HAP-1 (cell line): ENCODE results near the gene SPOCK2.

Experiments
- DNase-seq, 2 experiments: peaks; one replicate each; pipeline ENCODE4 v3.0.0-alpha.2; 2016 to 2020; ENCODE audit warnings: low spot score in 2 of 2
- H3K27me3 ChIP-seq: fragments of 250-450 bp; sonication (Bioruptor Pico); 2 replicates; pipeline ENCODE4 v1.5.1; 2020; ENCODE audit warnings: low read depth, mild to moderate bottlenecking, moderate library complexity
- H3K36me3 ChIP-seq: fragments of 250-450 bp; sonication (Bioruptor Pico); replicated peaks from 2 replicates; pipeline ENCODE4 v1.5.1; 2020; ENCODE audit warnings: mild to moderate bottlenecking
- H3K4me1 ChIP-seq: fragments of 250-450 bp; sonication (Bioruptor Pico); 2 replicates; pipeline ENCODE4 v1.5.1; 2020; ENCODE audit warnings: mild to moderate bottlenecking
- H3K4me3 ChIP-seq: fragments of 250-450 bp; sonication (Bioruptor Pico); 2 replicates; pipeline ENCODE4 v1.5.1; 2020; ENCODE audit warnings: mild to moderate bottlenecking, moderate library complexity
- H3K9me3 ChIP-seq: fragments of 250-450 bp; sonication (Bioruptor Pico); 2 replicates; pipeline ENCODE4 v1.5.1; 2020; ENCODE audit warnings: mild to moderate bottlenecking, moderate library complexity
- in situ Hi-C: fragments of 300-500 bp; cut with MboI; formaldehyde crosslinking; loops from 3 replicates; pipeline ENCODE4 v1.14.3; 2020; ENCODE audit warnings: low sequenced_read_pairs, inconsistent platforms, mixed read lengths

The SPOCK2 gene

DNA sequence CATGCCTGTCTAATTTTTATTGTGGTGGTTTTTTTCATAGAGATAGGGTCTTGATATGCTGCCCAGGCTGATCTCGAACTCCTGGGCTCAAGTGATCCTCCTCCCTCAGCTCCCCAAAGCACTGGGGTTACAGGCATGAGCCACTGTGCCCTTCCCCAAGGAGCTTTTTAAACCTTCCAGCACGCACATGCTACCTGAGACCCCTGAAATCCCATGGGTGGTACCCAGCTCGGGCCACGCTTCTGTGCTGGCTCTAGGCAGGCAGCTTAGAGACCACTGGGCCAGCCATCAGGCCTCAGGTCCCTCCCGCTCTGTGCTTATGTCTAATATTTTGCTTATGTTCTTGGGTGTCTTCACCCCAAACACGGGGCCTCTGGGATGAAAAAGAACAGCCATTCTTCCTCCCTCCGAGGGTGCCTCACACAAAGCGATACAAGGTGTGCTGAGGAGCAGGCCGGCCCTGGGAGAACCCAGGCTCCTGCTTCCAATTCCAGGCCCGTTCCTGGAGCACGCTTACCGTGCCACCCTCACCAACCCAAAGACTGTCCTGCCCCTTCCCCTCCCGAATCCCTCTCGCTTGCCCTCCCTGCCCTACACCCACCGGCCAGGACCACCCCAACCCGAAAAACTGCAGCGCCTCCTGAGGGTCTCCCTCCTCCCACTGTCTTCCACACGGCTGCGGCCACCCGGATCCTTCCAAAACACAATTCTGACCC, 10.9 kb downstream of the SPOCK2 start:
- in situ Hi-C loops: no loop called here
- no peaks in the 10 kb centered on the region for H3K9me3 ChIP-seq

DNA sequence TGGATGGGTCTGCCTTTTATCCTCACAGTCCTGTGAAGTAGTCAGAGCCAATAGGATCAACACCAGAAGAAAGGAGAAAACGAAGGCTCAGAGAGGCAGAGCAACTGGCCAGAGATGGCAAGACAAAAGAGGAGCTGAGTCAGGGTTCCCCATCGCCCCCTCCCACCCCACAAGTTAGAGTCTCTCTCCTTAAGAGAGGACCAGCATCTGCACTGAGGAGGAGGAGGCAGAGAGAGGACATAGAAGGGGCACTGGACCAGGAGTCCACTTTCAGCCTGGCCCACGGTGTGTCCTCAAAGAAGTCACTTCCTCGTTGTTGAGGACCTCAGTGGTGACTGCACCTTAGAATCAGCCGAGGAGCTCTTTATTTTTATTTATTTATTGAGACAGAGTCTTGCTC, 11.6 kb downstream of the SPOCK2 start:
- Histone ChIP-seq H3K27me3 (peaks cover 5% of the 10 kb centered on the region; the same call in 1 of the 2 replicates), H3K9me3 (no peaks in the 10 kb centered on the region), H3K4me3 (no peak overlapping the region), H3K36me3 (no peaks in the 10 kb centered on the region), H3K4me1 (no peaks in the 10 kb centered on the region)
- no peak for DNase-seq
- in situ Hi-C loops: no loop called here

More for the DNA sequence above, 10.9 kb downstream of the SPOCK2 start:
- Histone ChIP-seq H3K4me1 (no peaks in the 10 kb centered on the region), H3K36me3 (no peaks in the 10 kb centered on the region), H3K27me3 (peaks cover 5% of the 10 kb centered on the region; the same call in 1 of the 2 replicates), H3K4me3 (no peak overlapping the region)
- DNase-seq: no peak

DNA sequence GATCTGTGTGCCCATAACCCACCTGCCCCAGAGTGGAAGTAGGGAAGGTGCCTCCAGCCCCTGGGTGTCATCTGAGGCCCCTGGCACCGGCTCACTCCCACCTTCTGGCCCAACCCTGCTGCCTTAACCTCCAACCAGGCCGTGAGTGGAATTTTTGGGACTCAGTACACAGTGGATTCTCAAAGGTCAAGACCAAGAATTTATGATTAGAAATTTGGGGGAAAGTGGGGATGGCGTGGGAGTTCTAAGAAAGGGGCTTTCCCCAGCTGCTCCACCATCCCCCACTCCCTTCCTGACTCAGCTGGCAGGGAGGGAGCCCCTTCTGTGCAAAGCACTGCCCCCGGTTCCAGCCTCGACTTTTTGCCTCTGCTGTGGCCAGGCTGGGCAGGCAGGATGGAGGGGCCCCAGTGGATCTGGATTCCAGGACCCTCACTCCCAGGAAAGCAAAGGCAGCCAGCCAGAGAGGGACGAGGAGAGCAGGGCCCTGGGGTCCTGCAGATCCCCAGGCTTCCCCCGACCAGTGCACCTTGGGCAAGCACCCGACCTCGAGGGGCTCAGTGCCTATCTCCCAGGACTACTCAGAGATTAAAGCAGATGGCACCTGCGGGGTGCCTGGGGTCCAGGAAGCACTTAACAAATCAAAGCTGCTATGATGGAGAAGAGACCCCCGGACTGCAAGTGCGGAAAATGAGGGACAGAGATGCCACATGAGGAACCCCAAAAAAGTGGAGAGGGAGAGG, 12.8 kb downstream of the SPOCK2 start:
- H3K4me1 ChIP-seq: no peaks in the 10 kb centered on the region
- in situ Hi-C loops: no loop called here
- DNase-seq: no peak

DNA sequence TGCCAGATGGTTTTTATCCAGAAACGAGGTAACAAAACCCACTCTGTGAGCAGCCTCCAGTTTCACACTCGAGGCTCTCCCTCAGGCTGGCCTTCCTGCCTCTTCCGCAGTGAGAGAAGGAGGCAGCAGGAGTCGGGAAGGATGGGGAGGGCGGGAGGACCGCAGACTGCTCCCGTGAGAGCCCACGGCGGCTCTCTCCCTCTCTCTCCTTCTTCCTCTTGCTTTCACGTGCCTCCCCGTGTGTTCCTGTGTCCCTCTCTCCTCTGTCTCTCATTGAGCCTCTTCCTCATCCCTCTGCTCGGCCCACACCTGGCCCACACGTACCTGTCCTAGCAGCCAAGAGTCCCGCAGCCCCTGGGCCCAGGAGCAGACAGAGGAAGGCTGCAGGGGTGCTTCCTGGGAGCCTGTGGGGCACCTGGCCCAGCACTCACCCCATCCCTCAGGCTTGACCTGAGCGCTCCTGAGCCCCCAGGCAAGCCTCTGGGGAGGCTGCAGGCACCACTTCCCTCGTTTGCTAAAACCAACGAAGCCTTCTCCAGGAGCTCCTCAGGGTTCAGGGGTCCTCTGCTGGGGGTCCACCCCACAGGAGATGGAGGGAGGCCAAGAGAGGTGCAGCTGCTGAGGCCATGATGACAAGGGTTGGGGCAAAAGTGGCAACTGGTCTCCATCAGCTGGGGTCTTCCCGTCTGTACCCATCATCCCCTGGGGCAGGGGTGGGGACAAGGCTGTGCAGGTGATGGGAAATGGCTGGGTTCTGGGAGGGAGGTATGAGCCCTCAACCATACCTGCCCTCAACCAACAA, 13.6 kb downstream of the SPOCK2 start:
- peaks cover 5% of the 10 kb centered on the region; the same call in 1 of the 2 replicates for H3K27me3 ChIP-seq
- H3K36me3 ChIP-seq: no peaks in the 10 kb centered on the region
- H3K4me3 ChIP-seq: no peak overlapping the region
- no peak for DNase-seq
- in situ Hi-C loops: no loop called here
- H3K9me3 ChIP-seq: no peaks in the 10 kb centered on the region
- H3K4me1 ChIP-seq: no peaks in the 10 kb centered on the region

More for the DNA sequence above, 12.8 kb downstream of the SPOCK2 start:
- peaks cover 5% of the 10 kb centered on the region; the same call in 1 of the 2 replicates for H3K27me3 ChIP-seq
- no peaks in the 10 kb centered on the region for H3K36me3 ChIP-seq
- no peak overlapping the region for H3K4me3 ChIP-seq
- H3K9me3 ChIP-seq: no peaks in the 10 kb centered on the region

DNA sequence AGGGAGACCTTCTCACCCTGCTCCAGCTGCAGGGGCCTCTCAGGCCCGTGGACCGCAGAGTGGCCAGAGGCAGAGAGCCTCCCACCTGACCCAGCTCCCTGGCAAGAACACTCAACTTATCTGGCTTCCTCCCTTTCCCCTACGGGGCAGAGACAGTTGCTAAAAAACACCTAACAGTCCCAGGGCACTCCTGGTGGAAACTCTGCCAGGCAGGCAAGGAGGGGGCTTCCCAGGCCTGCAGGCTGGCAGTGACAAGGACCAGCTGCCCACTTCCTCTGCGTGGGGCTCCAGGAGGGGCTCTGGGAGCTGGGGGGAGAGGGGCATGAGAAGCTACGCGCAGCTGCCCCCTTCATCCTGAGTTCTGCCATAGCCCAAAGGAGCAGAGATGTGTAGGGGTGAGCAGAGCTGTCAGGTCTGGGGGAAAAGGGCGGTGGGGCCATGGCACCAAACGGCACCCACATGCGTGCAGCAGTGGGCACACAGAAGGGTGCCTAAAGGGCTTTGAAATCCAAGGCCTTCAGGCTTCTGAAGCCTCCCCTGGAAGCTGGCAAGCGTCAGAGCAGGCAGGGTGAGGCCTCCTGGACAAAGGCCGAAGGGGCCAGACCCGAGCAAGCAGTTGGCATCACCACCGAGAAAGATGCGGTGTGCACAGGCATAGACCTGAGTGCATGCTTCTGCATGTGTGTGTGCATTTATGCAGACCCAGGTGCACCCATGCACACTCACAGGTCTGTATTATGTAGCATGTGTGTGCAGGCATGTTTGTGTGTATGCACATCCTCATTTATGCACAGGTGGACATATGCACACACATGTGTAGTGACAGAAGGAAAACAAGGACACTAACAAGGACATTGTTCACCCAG, 14.4 kb downstream of the SPOCK2 start:
- Histone ChIP-seq H3K9me3 (no peaks in the 10 kb centered on the region), H3K36me3 (no peaks in the 10 kb centered on the region), H3K4me3 (no peak overlapping the region), H3K4me1 (no peaks in the 10 kb centered on the region), H3K27me3 (peaks cover 5% of the 10 kb centered on the region; the same call in 1 of the 2 replicates)
- DNase-seq: no peak
- in situ Hi-C loops: no loop called here

DNA sequence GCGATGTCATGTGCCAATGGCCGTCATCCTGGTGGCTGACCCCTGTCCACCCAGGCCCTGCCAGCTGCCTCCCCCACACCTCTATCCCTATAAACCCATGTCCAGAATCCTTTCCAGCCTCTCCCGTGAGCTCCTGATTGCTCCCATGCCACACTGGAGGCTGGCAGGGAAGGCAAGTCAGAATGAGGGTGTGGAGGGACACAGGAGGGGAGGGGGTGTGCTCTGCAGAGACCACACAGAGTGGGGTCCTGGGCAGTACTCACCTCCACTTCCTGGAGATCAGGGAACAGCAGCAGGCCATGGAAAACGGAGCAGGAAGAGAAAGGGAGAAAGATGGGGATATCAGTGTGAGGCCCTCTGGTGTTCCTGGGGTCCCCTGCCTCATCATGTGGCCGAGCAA, 15.7 kb downstream of the SPOCK2 start:
- H3K27me3 ChIP-seq: peaks cover 5% of the 10 kb centered on the region; the same call in 1 of the 2 replicates
- no peaks in the 10 kb centered on the region for H3K4me1 ChIP-seq
- in situ Hi-C loops: no loop called here
- no peak for DNase-seq
- no peak overlapping the region for H3K4me3 ChIP-seq
- H3K36me3 ChIP-seq: no peaks in the 10 kb centered on the region
- H3K9me3 ChIP-seq: no peaks in the 10 kb centered on the region

DNA sequence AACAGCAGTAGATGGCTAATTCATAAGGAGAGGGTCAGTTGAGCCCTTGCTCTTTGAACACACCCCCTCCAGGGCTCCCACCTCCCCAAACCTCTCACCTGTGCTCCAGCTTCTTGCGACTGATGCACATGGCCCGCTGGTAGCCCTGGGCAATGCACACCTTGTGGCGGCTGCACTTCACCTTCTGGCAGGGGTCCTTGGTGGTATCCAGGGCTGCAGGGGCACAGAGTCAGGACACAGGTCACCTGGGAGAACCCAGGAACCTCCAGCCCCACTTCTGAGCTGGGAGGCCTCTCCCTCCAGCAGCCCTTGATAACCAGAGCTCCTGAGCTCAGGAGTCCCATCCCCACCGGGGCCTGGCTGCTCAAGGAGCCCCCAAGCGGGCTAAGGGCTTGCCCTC, 16.3 kb downstream of the SPOCK2 start:
- DNase-seq: no peak
- no peaks in the 10 kb centered on the region for H3K36me3 ChIP-seq
- peaks cover 5% of the 10 kb centered on the region; the same call in 1 of the 2 replicates for H3K27me3 ChIP-seq
- in situ Hi-C loops: no loop called here
- no peaks in the 10 kb centered on the region for H3K9me3 ChIP-seq
- no peaks in the 10 kb centered on the region for H3K4me1 ChIP-seq
- H3K4me3 ChIP-seq: no peak overlapping the region

DNA sequence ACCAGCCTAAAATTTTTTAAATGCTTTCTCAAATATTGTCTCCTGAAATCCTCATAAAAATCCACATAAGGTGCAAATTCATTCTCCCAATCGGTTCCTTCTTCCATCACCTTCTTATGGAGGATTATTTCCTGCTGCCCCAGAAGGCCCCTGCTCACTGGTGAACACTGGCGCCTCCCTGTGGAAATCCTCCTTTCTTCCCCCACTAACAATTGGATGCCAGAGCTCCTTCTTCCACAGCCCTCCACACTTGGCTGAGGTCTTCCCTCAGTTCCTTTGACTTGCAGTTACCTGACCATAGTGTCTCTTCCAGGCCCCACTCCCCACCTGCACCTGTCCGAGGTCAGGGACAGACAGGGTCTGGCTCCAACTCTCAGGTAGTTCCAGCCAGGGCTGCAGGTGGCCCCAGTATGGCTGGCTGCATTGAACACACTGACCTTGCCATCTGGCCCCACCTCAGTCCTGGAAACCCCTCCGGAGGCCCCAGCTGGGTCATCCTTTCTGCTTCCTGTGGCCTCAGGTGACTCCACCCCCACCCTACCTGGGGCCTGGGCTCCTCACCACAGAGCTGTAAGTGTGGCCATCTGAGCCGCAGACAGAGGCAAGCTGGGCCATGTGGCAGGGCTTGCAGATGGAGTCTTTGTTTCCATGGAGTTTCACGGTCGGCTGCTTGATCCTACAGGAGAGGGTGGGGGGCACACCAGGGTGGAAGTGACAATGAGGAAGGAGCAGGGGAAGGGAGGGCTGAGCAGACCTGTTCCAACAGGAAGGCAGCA, 18.4 kb downstream of the SPOCK2 start:
- no peak overlapping the region for H3K4me3 ChIP-seq
- DNase-seq: peak in 1 of 2 experiments; percentile 58
- in situ Hi-C loops: no loop called here
- H3K36me3 ChIP-seq: no peaks in the 10 kb centered on the region
- H3K9me3 ChIP-seq: no peaks in the 10 kb centered on the region
- no peaks in the 10 kb centered on the region; the same call in 1 of the 2 replicates for H3K27me3 ChIP-seq
- H3K4me1 ChIP-seq: no peaks in the 10 kb centered on the region

DNA sequence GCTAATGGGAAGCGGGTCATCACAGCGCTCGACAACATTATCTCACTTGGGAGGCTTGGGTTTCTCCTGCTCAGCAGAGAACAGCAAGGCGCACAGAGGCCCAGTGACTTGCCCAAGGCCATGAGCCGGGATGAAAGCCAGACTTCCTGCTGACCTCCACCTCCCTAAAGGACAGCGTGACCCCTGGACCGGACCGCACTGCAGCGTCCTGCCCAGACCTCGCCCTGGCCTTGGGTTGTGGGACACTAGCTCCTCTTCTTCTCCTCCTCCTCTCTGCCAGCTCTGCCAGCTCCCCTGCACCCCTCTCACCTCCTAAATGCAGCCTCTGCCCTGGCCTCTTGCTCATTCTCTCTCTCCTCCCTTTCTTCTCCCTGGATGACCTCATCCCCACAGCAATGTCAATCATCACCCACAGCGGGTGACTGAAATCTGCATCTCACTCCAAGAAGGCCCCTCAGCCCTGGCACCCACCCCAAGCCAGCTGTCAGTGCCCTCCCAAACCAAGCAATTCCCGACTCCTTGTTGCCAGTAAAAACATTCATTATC, 19.4 kb downstream of the SPOCK2 start:
- DNase-seq: no peak
- in situ Hi-C loops: no loop called here
- no peak overlapping the region for H3K4me3 ChIP-seq
- no peaks in the 10 kb centered on the region; the same call in 1 of the 2 replicates for H3K27me3 ChIP-seq
- no peaks in the 10 kb centered on the region for H3K9me3 ChIP-seq
- H3K4me1 ChIP-seq: no peaks in the 10 kb centered on the region
- no peaks in the 10 kb centered on the region for H3K36me3 ChIP-seq

DNA sequence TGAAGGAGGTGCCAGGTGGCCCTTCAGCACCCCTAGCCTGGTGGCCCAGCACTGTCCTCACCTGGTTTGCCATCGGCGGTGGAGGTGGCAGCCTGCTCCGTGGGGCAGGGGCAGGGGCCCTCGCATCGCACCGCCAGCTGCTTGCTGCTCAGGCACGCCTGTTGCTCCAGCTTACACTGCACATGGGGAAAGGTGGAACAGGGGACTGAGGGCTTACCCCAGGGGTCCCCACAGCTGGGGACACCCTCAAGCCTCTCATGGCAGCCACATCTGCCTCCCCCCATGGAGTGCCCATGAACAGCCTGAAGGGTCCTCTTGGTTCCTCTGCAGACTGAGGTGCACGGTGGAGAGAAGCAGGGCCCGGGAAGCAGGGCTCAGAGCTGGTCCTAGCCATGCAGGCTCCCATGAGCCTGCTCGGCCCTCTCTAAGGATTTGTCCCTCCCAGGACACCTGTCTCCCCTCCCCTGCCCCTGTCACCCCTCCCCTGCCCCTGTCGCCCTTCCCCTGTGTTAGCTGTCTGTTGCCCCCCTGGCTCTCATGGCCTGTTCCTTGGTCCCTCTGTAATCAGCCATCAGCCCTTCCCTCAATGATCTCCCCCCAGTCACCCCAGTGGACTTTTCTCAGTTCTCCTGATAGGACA, 20.1 kb downstream of the SPOCK2 start:
- in situ Hi-C loops: no loop called here
- no peak overlapping the region for H3K4me3 ChIP-seq

DNA sequence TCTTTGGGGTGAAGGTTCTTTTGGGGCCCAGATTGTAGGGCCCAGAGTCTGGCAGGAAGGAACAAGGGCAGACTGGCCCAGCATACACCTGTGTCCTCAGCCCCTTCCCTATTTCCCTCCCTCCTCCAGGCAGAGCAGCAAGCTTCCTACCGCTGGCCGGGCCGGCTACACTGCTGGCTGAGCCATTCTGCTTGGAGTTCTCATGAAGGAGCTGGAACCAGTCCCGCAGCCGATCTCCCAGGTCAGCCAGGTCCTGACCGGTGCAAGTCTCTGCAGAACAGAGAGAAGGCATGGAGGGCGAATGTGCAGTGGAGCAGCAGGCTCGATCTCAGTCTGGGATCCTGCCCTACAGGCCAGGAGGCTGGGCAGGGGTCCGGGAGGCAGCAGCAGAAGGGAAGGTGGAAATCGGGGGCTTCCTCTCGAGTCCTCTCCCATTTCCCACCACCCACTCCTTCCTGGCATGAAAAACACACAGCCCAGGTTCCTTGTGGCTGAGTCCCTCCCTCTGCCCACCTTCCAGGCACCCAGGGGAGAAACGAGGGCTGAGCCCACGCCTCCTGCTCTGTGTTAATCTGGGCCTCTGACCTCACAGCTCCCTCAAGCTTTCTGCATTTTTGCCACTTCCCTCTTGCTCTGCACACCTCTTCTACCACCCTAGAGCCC, 20.8 kb downstream of the SPOCK2 start:
- Histone ChIP-seq H3K4me1 (no peaks in the 10 kb centered on the region), H3K27me3 (no peaks in the 10 kb centered on the region; the same call in 1 of the 2 replicates), H3K36me3 (no peaks in the 10 kb centered on the region), H3K9me3 (no peaks in the 10 kb centered on the region), H3K4me3 (no peak overlapping the region)
- no peak for DNase-seq
- in situ Hi-C loops: no loop called here

More for the DNA sequence above, 20.1 kb downstream of the SPOCK2 start:
- DNase-seq: no peak
- Histone ChIP-seq H3K27me3 (no peaks in the 10 kb centered on the region; the same call in 1 of the 2 replicates), H3K36me3 (no peaks in the 10 kb centered on the region), H3K4me1 (no peaks in the 10 kb centered on the region), H3K9me3 (no peaks in the 10 kb centered on the region)
